ENCODE measurements around the gene EFCAB10.

The EFCAB10 gene

GRCh38 chr7:105581066-105581811 is at the start of gene EFCAB10:
TSS of gene EFCAB10 (minus strand) at chr7:105581493. CDS start at chr7:105581463, 30 bp downstream.
- Histone ChIP-seq H3K36me3 (ENCODE audit: insufficient read depth, low read depth, low read length) (no peaks in the 10 kb centered on the region), H3K27ac (ENCODE audit: low read length) (peak within 1 kb of the TSS; percentile 67)

GRCh38 chr7:105625986-105626385 is 44.7 kb upstream of the EFCAB10 start:
- Histone ChIP-seq H3K9me3 (ENCODE audit: insufficient read depth, low read depth, low read length) (peaks cover 14% of the 10 kb centered on the region), H3K36me3 (ENCODE audit: insufficient read depth, low read depth, low read length) (peaks cover 74% of the 10 kb centered on the region), H3K4me1 (ENCODE audit: insufficient read depth, low read length) (no peaks in the 10 kb centered on the region), H3K4me3 (ENCODE audit: low read length) (no peak overlapping the region), H3K27ac (ENCODE audit: low read length) (no peak overlapping the region), H3K27me3 (ENCODE audit: insufficient read depth, low read length) (no peaks in the 10 kb centered on the region), H3K9ac (ENCODE audit: low read depth, low read length) (no peak overlapping the region)

More at GRCh38 chr7:105581066-105581811, at the start of gene EFCAB10:
- Histone ChIP-seq H3K4me3 (ENCODE audit: low read length) (peak within 1 kb of the TSS; percentile 76), H3K27me3 (ENCODE audit: insufficient read depth, low read length) (no peaks in the 10 kb centered on the region), H3K9me3 (ENCODE audit: insufficient read depth, low read depth, low read length) (no peaks in the 10 kb centered on the region), H3K4me1 (ENCODE audit: insufficient read depth, low read length) (peaks cover 3% of the 10 kb centered on the region; the same call in 1 of the 2 replicates), H3K9ac (ENCODE audit: low read depth, low read length) (peak within 1 kb of the TSS; percentile 84; the same call in 1 of the 2 replicates)

GRCh38 chr7:105623906-105624305 is 42.6 kb upstream of the EFCAB10 start:
- H3K9ac ChIP-seq (ENCODE audit: low read depth, low read length) = no peak overlapping the region
- no peaks in the 10 kb centered on the region for H3K27me3 ChIP-seq (ENCODE audit: insufficient read depth, low read length)
- peaks cover 14% of the 10 kb centered on the region for H3K9me3 ChIP-seq (ENCODE audit: insufficient read depth, low read depth, low read length)
- peaks cover 76% of the 10 kb centered on the region for H3K36me3 ChIP-seq (ENCODE audit: insufficient read depth, low read depth, low read length)
- no peaks in the 10 kb centered on the region for H3K4me1 ChIP-seq (ENCODE audit: insufficient read depth, low read length)
- H3K4me3 ChIP-seq (ENCODE audit: low read length) = no peak overlapping the region
- H3K27ac ChIP-seq (ENCODE audit: low read length) = no peak overlapping the region

DNA sequence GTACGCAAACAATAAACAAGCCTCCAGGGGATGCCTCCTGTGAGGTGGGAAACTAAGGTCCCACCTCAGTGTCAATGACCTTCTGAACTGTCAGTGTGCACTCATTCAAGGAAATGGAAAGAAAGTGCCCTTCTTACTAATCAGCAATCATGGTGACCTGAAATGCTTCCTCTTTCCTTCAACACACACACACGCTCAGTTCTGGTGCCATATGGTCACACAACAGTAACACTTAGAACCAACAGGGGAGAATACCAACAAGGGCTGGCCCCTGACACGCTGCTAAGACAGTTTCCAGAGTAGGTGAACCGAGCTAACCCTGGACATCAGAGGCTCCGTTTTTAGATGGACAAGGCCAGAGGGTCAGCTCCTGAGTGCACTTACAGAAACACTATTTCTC is 42.1 kb upstream of the EFCAB10 start:
- Histone ChIP-seq H3K36me3 (ENCODE audit: insufficient read depth, low read depth, low read length) (peaks cover 80% of the 10 kb centered on the region), H3K4me1 (ENCODE audit: insufficient read depth, low read length) (no peaks in the 10 kb centered on the region), H3K27me3 (ENCODE audit: insufficient read depth, low read length) (no peaks in the 10 kb centered on the region), H3K27ac (ENCODE audit: low read length) (no peak overlapping the region), H3K9me3 (ENCODE audit: insufficient read depth, low read depth, low read length) (peaks cover 14% of the 10 kb centered on the region), H3K9ac (ENCODE audit: low read depth, low read length) (no peak overlapping the region), H3K4me3 (ENCODE audit: low read length) (no peak overlapping the region)

DNA sequence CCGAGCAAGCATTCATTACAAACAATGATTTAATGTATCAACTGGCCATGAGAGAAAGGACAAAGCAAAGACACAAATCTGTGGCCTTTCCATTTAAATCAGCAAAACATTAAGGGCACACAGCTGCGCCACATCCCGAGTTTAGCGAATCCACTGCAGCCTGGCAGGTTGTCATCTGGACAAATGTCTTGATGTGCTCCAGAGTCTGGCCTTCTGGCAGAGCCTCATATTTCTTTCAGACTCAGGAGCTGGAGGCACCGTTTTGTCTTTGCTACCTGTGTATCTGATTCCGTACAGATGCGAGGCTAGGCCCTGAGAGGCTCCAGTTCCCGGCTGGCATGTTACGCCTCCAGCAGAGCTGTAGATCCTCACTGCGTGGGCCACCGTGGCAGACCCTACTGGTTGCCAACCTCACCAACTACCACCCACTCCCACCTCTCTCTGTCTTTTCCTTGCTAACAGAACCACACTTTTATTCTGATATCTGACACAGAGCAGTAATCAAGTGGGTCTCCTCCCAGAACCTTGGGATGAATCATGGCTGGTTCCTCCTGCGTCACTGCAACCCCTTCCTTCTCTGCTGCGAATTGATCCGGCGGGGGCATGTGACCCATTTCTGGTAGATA is 40.9 kb upstream of the EFCAB10 start:
- H3K4me3 ChIP-seq (ENCODE audit: low read length) = no peak overlapping the region
- no peaks in the 10 kb centered on the region for H3K27me3 ChIP-seq (ENCODE audit: insufficient read depth, low read length)
- no peaks in the 10 kb centered on the region for H3K4me1 ChIP-seq (ENCODE audit: insufficient read depth, low read length)
- no peak overlapping the region for H3K9ac ChIP-seq (ENCODE audit: low read depth, low read length)
- peaks cover 89% of the 10 kb centered on the region for H3K36me3 ChIP-seq (ENCODE audit: insufficient read depth, low read depth, low read length)
- H3K9me3 ChIP-seq (ENCODE audit: insufficient read depth, low read depth, low read length) = peaks cover 14% of the 10 kb centered on the region
- no peak overlapping the region for H3K27ac ChIP-seq (ENCODE audit: low read length)

- no peaks in the 10 kb centered on the region for H3K4me1 ChIP-seq (ENCODE audit: insufficient read depth, low read length)
- no peaks in the 10 kb centered on the region for H3K27me3 ChIP-seq (ENCODE audit: insufficient read depth, low read length)
- peaks cover 88% of the 10 kb centered on the region for H3K36me3 ChIP-seq (ENCODE audit: insufficient read depth, low read depth, low read length)
- peaks cover 8% of the 10 kb centered on the region for H3K9me3 ChIP-seq (ENCODE audit: insufficient read depth, low read depth, low read length)
- H3K9ac ChIP-seq (ENCODE audit: low read depth, low read length) = no peak overlapping the region
- H3K4me3 ChIP-seq (ENCODE audit: low read length) = no peak overlapping the region
- no peak overlapping the region for H3K27ac ChIP-seq (ENCODE audit: low read length)
These were observed 40.3 kb upstream of the EFCAB10 start for GRCh38 chr7:105621617-105622016.

DNA sequence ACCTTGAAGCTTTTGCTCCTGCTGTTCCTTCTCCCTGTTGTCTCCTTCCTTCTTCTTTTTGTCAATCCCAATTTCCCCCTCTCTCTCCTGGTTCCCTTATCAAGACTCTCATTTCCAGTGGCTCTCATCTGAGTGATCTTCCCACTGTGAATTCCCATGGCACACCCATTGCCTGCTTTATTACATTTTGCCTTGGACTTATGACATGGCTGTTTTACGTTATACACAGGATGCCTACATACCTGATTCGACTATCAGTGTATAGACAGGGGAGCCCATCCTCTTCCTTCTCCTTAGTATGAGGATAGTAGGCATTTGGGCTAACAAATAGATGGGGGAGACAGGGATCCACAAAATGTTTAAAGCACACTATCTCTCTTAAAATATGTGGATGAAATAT is 39.9 kb upstream of the EFCAB10 start:
- Histone ChIP-seq H3K9ac (ENCODE audit: low read depth, low read length) (no peak overlapping the region), H3K36me3 (ENCODE audit: insufficient read depth, low read depth, low read length) (peaks cover 88% of the 10 kb centered on the region), H3K4me1 (ENCODE audit: insufficient read depth, low read length) (no peaks in the 10 kb centered on the region), H3K9me3 (ENCODE audit: insufficient read depth, low read depth, low read length) (peaks cover 4% of the 10 kb centered on the region; the same call in 1 of the 2 replicates), H3K27me3 (ENCODE audit: insufficient read depth, low read length) (no peaks in the 10 kb centered on the region), H3K4me3 (ENCODE audit: low read length) (no peak overlapping the region), H3K27ac (ENCODE audit: low read length) (no peak overlapping the region)

DNA sequence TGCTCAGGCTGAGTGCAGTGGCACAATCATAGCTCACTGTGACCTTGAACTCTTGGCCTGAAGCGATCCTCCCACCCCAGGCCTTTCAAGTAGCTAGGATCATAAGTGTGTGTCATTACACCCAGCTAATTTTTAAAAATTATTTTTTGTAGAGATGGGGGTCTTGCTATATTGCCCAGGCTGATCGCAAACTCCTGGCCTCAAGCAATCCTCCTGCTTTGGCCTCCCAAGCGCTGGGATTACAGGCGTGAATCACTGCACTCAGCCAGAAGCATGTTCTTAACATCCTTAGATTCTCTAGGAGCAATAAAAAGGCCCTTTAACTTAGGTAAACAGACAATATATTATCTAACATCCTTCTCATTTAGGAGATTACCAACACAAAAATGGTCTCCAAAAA is 38.3 kb upstream of the EFCAB10 start:
- Histone ChIP-seq H3K27me3 (ENCODE audit: insufficient read depth, low read length) (no peaks in the 10 kb centered on the region), H3K9me3 (ENCODE audit: insufficient read depth, low read depth, low read length) (no peaks in the 10 kb centered on the region), H3K9ac (ENCODE audit: low read depth, low read length) (no peak overlapping the region), H3K27ac (ENCODE audit: low read length) (no peak overlapping the region), H3K4me1 (ENCODE audit: insufficient read depth, low read length) (no peaks in the 10 kb centered on the region), H3K36me3 (ENCODE audit: insufficient read depth, low read depth, low read length) (peaks cover 91% of the 10 kb centered on the region), H3K4me3 (ENCODE audit: low read length) (no peak overlapping the region)

GRCh38 chr7:105618016-105618296 is 36.7 kb upstream of the EFCAB10 start:
- H3K36me3 ChIP-seq (ENCODE audit: insufficient read depth, low read depth, low read length) = peaks cover 94% of the 10 kb centered on the region
- H3K9ac ChIP-seq (ENCODE audit: low read depth, low read length) = no peak overlapping the region
- H3K27me3 ChIP-seq (ENCODE audit: insufficient read depth, low read length) = no peaks in the 10 kb centered on the region
- no peaks in the 10 kb centered on the region for H3K9me3 ChIP-seq (ENCODE audit: insufficient read depth, low read depth, low read length)
- no peak overlapping the region for H3K27ac ChIP-seq (ENCODE audit: low read length)
- H3K4me3 ChIP-seq (ENCODE audit: low read length) = no peak overlapping the region
- H3K4me1 ChIP-seq (ENCODE audit: insufficient read depth, low read length) = no peaks in the 10 kb centered on the region

GRCh38 chr7:105617280-105618015 is 36.2 kb upstream of the EFCAB10 start:
- H3K9ac ChIP-seq (ENCODE audit: low read depth, low read length) = no peak overlapping the region
- H3K4me3 ChIP-seq (ENCODE audit: low read length) = no peak overlapping the region
- H3K36me3 ChIP-seq (ENCODE audit: insufficient read depth, low read depth, low read length) = peaks cover 94% of the 10 kb centered on the region
- no peaks in the 10 kb centered on the region for H3K4me1 ChIP-seq (ENCODE audit: insufficient read depth, low read length)
- no peaks in the 10 kb centered on the region for H3K9me3 ChIP-seq (ENCODE audit: insufficient read depth, low read depth, low read length)
- H3K27me3 ChIP-seq (ENCODE audit: insufficient read depth, low read length) = no peaks in the 10 kb centered on the region
- no peak overlapping the region for H3K27ac ChIP-seq (ENCODE audit: low read length)

- Histone ChIP-seq H3K27ac (ENCODE audit: low read length) (no peak overlapping the region), H3K27me3 (ENCODE audit: insufficient read depth, low read length) (no peaks in the 10 kb centered on the region), H3K9me3 (ENCODE audit: insufficient read depth, low read depth, low read length) (no peaks in the 10 kb centered on the region), H3K9ac (ENCODE audit: low read depth, low read length) (no peak overlapping the region), H3K4me3 (ENCODE audit: low read length) (no peak overlapping the region), H3K36me3 (ENCODE audit: insufficient read depth, low read depth, low read length) (peaks cover 81% of the 10 kb centered on the region), H3K4me1 (ENCODE audit: insufficient read depth, low read length) (no peaks in the 10 kb centered on the region)
These were observed 33.1 kb upstream of the EFCAB10 start for GRCh38 chr7:105614341-105614840.
